NCI-H1092 treated with DMSO at 0.1 percent for 48 hours (cell line): ENCODE data around the gene IFNL3.
A peak's percentile ranks its signal among the peaks of the same experiment; 100 is the strongest.
"Not testable (repeated sequence)": the region's sequence is repeated elsewhere in the genome, so short reads cannot be mapped to it uniquely, and the experiment has no call there.

Experiments
- DNase-seq: peaks from one replicate; lab custom pipeline; 2025; lab: John Stamatoyannopoulos, UW

The IFNL3 gene

DNA sequence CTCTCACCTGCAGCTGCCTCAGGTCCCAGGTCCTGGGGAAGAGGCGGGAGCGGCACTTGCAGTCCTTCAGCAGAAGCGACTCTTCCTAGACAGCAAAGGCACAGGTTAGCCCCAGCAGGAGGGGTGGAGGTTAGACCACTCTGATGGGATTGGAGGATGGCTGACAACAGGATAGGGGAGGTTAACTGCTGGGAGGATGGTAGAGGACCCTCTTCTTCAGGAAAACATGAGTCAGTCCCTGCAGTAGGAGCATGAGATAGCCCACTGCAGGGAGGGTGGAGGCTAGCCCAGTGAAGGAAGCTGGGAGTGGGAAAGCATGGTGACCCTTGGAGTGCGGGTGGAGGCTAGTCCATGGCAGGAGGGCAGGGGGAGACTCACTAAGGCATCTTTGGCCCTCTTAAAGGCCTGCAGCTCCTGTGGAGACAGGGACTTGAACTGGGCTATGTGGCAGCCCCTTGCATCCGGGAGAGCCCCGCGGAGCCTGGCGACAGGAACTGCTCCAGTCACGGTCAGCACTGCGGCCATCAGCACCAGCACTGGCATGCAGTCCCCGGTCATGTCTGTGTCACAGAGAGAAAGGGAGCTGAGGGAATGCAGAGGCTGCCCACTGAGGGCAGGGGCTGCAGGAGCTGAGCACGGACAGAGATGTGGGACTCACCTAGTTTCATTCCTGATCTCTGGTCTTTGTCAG lies at the start of gene IFNL3:
TSS of gene IFNL3 (minus strand) at position 597 of the 691 bp plus-strand sequence. CDS start at position 558, 39 bp downstream.
- not testable (repeated sequence) for DNase-seq

DNA sequence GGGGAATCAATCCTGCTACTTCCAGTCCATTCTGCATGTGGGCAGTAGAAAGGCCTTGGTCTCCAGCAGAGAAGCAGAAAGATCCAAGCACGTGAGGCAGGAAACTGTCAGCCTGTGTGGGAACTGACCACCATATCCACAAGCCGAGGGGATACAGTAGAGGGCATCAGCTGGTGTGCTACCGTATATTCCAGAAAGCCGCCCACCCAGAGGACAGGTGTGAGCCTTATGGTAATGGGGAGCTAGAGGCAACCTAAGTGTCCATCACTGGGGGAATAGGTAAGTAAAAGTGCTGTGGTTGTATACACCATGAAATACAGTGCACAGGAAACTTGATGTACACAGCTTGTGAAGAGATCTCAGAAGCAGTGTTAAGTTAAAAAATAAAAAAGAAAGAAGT lies 48.6 kb upstream of the IFNL3 start:
- DNase-seq, result no peak

DNA sequence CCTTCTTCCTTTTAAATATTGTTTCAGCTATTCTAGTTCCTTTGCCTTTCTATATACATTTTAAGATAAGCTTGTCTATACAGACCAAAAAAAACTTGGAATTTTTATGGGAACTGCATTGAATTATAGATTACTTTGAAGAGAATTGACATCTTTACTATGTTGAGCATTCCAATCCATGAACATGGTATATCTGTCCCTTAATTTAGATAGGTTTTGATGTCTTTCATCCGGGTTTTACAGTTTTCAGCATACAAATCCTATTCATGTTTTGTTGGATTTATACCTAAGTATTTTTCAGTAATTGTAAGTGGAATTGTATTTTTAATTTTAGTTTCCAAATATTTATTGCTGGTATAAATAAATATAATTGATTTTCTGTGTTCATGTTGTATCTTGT lies 39.2 kb upstream of the IFNL3 start:
- DNase-seq, result no peak

- DNase-seq, result no peak
Measured at GRCh38 chr19:39282021-39282420, 37.2 kb upstream of the IFNL3 start.

DNA sequence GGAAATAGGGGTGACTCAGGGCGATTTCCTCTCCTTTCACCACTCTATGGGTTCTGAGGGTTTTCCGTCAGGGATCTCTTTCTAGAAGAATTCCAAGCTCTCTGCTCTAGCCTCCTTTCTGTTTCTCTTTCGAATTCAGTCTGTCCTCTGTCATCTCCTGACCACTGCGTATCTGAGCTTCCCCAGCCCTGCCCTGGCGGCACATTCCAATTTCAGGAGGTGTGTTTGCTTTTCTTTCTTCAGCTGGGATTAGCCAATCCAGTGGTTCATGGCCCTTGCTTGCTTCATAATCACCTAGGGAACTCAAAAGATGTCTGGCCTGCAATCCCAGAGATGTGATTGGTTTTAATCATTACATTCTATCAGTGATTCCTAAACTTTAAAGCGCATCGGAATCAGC lies 32.8 kb upstream of the IFNL3 start:
- DNase-seq, result no peak

DNA sequence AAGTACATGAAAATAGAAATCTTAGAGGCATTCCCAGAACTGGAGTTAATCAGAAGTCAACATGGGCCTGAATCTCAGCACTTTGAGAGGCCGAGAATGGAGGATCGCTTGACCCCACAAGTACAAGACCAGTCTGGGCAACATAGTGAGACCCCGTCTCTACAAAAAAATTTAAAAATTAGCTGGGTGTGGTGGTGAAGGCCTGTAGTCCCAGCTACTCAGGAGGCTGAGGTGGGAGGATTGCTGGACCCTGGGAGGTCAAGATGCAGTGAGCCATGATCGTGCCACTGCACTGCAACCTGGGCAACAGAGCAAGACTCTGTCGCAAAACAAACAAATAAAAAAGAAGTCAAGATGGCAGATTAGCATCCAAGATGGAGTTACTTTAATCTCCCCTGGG lies 31.9 kb upstream of the IFNL3 start:
- DNase-seq, result no peak

GRCh38 chr19:39275578-39275977 lies 30.8 kb upstream of the IFNL3 start:
- DNase-seq, result no peak

DNA sequence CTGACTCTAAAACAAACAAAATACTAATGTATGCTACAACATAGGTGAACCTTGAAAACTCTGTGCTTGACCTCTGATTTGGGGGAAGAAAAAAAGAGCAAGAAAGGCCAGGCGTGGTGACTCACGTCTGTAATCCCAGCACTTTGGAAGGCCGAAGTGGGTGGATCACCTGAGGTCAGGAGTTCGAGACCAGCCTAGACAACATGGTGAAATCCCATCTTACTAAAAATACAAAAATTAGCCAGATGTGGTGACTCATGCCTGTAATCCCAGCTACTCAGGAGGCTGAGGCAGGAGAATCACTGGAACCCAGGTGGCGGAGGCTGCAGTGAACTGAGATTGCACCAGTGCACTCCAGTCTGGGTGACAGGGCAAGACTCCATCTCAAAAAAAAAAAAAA lies 29.1 kb upstream of the IFNL3 start:
- not testable (repeated sequence) for DNase-seq

DNA sequence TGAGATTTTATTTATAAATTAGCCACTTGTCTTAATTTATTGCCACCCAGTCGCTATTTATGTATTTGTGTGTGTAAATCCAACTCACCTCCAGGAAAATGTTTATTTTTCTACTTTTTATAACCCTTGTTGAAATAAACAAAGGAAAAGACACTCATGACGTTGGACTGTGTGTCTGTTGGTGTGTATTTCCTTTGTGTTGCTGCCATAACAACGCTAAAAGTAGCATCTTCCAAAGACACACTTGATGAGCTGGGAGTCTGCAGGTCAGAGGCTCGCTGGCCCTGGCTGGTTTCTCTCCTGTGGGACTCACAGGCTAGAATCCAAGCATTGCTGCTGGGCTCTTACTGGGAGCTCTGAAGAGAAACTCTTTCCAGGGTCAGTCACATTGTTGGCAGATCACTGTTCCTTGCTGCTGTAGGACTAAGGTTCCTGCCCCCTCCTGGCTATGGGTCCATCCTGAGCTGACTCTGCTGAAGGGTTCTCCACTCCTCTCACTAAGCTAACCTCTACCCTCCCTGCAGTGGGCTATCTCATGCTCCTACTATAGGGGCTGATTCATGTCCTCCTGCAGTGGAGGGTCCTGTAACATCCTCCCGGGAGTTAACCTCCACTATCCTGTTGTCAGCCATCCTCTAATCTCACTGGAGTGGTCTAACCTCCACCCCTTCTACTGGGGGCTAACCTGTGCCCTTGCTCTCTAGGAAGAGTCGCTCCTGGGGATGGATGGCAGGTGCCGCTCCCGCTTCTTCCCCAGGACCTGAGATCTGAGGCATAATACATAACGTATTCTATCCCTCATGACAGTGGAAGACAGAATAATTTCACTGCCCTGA lies 25.4 kb upstream of the IFNL3 start:
- no peak for DNase-seq

DNA sequence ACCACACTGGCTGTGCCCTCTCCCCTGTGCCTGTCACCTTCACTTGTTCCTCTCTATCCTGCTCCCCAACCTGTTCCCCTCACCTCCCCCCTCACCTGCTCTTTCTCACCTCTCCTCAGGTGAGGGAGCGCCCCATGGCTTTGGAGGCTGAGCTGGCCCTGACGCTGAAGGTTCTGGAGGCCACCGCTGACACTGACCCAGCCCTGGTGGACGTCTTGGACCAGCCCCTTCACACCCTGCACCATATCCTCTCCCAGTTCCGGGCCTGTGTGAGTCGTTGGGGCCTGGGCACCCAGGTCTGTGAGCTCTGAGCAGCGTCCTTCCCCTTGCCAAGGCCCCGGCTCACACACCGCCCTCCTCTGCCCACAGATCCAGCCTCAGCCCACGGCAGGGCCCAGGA lies 24.6 kb upstream of the IFNL3 start:
- not testable (repeated sequence) for DNase-seq

DNA sequence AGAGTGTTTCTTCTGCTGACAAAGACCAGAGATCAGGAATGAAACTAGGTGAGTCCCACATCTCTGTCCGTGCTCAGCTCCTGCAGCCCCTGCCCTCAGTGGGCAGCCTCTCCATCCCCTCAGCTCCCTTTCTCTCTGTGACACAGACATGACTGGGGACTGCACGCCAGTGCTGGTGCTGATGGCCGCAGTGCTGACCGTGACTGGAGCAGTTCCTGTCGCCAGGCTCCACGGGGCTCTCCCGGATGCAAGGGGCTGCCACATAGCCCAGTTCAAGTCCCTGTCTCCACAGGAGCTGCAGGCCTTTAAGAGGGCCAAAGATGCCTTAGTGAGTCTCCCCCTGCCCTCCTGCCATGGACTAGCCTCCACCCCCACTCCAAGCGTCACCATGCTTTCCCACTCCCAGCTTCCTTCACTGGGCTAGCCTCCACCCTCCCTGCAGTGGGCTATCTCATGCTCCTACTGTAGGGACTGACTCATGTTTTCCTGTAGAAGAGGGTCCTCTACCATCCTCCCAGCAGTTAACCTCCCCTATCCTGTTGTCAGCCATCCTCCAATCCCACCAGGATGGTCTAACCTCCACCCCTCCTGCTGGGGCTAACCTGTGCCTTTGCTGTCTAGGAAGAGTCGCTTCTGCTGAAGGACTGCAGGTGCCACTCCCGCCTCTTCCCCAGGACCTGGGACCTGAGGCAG lies 23.9 kb upstream of the IFNL3 start:
- not testable (repeated sequence) for DNase-seq

DNA sequence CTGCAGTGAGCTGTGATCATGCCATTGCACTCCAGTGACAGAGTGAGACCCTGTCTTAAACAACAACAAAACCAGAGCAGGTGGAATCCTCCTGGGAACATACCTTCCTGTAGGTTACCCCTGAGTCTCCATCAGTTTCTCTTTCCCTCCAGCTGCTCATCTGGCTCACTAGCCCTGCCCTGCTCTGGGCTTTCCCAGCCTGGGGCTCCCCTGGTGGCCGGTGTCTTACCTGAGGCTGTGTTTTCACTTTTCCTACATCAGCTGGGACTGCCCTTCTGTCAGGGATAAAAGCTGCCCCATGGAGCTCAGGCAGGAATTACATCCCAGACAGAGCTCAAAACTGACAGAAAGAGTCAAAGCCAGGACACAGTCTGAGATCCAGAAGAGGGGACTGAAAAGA lies 23.3 kb upstream of the IFNL3 start, which contains the start of gene IFNL2:
TSS of gene IFNL2 (plus strand) at position 312 of the 400 bp plus-strand sequence. CDS start 173 bp downstream, outside the sequence.
- not testable (repeated sequence) for DNase-seq

GRCh38 chr19:39265321-39265916 lies 20.6 kb upstream of the IFNL3 start:
- DNase-seq, result peak; percentile 6

DNA sequence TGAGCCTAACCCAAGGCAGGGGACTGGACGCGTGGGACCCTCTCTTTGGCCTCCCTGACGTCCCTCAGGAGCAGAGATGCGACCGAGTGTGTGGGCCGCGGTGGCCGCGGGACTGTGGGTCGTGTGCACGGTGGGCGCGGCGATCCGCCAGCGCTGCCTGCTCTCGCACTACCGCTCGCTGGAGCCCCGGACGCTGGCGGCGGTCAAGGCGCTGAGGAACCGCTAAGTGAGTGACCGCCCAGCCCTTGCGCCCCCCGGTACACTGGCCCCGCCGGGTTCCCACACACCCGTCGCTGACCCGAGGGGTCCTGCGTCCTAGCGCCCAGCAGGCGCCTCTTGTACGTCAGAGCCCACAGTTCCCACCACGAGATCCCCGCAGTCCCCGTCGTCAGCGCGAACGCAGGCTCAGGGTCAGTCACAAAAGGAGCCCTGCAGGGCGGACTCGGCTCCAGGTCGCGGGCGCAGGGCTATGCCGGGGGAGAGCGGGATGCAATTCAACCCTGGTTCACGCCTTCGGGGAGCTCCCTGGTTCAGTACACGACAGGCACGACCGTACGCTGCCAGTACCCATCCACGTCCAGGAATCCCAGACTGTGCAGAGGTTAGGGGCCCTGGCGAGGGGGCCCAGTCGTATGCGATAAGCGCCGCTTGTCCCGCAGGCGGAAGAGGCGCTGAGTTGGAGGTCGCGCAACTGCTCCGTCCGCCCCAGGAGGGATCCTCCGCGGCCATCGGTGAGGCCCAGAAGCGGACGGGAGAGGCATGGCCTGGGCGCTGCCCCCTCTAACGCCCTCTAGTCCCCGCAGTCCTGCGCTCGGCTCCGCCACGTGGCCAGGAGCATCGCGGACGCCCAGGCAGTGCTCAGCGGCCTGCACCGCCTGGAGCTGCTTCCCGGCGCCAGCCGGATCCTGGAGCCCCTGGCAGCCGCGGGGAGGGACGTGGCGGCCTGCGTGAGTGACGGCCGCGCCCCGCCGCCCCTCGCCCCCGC lies 19.8 kb upstream of the IFNL3 start:
- DNase-seq, result no peak

DNA sequence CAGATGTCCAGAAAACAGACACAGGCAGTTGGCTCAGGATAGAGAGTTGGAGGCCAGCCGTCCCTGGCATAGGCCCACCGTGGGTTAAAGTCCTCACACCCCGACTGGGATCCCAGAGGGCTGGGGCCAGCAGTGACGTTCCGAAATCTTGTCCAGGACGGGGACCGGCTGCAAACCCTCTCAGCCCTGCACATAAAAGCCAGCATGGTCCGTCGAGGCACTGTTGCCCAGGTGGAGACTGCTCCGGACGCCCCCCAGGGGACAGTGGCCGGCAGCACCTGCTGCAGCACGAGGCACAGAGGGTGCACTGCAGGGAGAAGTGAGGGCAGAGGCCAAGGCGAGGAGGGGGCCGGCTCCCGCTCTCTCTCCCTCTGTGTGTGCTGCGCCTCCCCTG lies 19.1 kb upstream of the IFNL3 start:
- no peak for DNase-seq

DNA sequence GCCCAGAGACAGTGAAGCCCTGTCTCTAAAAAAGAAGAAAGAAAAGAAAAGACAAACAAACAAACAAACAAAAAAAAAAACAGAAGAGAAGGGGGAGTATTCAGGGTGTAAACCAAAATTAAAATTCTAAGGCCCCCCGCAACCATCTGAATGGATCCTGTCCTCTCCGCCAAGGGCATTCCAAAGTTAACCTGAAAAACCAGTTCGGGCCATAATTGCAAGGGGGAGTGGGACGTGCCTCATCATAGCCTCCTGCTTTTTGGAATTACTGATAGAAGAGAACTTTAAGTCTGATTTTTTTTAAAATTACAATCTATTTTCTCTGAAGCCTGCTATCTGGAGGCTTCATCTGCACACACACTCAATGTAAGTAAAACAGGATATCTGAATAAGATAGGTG lies 17.7 kb upstream of the IFNL3 start:
- DNase-seq, result no peak

DNA sequence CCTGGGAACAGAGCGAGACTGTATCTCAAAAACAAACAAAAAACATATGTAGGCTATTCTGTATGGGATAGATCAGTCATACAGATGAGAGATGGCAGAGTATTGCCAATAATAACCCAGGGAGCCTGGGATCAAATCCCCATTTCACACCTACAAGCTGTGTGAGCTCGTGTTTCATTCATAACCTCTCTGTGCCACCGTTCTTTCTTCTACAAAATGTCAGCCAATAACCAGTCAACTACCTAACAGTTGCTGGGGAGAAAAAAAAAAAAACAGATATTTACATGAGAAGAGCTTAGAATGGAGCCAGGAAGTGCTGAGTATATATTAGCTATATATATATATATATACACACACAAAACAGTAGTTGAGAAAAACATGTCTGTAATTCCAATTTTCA lies 16.9 kb upstream of the IFNL3 start:
- DNase-seq, result no peak

- no peak for DNase-seq
Measured at GRCh38 chr19:39257227-39257626, 12.4 kb upstream of the IFNL3 start.

DNA sequence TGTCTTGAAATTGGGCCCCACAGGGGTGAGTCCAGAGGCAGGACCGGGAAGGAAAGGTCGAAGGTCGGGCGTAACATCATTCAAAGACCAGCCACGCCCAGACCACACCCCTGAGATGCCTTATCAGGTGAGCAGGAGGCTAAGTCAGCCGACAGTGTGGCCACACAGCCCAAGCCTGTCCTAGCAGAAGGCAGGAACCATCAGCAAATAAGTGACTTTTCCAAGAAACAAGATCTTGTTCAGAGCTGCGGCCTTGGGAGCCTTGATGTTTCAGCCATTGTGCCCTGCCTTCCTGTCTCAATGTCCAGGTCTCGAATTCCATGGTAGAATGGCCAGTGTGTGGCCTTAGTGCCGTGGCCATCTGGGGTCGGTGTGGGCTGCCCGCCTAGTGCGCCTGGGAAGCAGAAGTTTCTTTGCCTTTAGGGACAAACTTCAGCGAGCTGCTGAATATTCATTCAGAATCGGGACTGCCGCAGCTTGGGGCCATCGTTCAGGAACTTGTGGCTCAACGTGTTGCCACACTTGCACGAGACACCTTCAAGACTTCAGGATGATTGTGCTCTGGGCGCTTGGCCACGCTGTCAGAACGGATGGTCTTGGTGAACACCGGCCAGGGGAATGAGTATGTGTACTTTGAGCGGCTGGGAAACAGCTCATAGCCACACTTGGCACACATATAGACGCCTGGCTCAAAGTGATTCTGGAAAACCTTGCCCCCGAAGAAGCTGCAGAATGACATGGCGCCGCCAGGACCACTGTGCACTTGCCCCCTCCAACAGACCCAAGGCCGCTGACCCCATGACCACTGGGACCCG lies 9.9 kb upstream of the IFNL3 start:
- no peak for DNase-seq
